SK-N-MC (cell line): Measurements from ENCODE around the gene ME2.

Experiments
- EZH2 ChIP-seq: fragments of 200-600 bp; sonication (generic); IDR thresholded peaks from one replicate; pipeline ENCODE4 v1.6.1; 2017; ENCODE audit warnings: antibody characterized with exemption
- POLR2AphosphoS5 ChIP-seq: IDR thresholded peaks from 2 replicates; pipeline ENCODE4 v1.6.1; 2012; ENCODE audit warnings: mild to moderate bottlenecking, low read depth, low read length, borderline replicate concordance

DNA sequence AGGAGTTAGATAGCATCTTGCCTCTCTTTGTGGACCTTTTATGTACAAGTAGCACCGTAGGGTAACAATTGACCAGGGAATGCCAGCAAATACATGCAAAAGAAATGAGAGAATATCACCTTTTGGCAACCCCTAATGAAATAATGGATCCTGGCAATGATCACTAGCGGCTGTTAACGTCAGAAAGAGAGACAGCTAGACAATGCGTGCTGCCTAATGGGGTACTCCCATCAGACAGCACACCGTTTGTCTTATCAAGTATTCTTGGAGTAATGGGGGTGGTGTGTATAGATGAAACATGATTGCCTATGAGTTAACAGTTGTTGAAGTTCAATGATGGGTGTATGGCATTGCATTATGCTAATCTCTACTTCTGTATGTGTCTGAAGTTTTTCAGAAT is 90.5 kb downstream of the ME2 start:
- TF ChIP-seq EZH2 (no peak), POLR2AphosphoS5 (no peak)
